Measurements from ENCODE around the gene PARD6B. TPM values are rescaled to one million over a fixed set of nuclear protein-coding genes. Genes with fewer than 3 reads are reported as not detected.

The PARD6B gene
- total and polyA plus RNA-seq, 12 donors: 1.3 to 7.1 (median 3.4) TPM

- Histone ChIP-seq H3K36me3 (no peaks in the 10 kb centered on the region), H3K27ac (peak overlapping the region in 6 of 10 donors; percentile 64 to 80 (median 73)), H3K9me3 (no peaks in the 10 kb centered on the region), H3K4me1 (peaks cover 8 to 35% (median 18%) of the 10 kb centered on the region in 9 donors), H3K4me3 (no peak overlapping the region), H3K27me3 (no peaks in the 10 kb centered on the region)
- intact Hi-C loops (cut with DNase I): loop anchor here in 1 of 10 donors (5.0 kb wide), 1 partner anchor 61 kb away; no protein-coding TSS in a partner anchor
- TF ChIP-seq CTCF (IDR thresholded peaks at IDR 0.05): no peak
- WGBS, 2 donors: 90 to 93% methylated on average over 9 of the region's 9 CpGs
- ATAC-seq: no peak
- DNase-seq: no peak
Measured at GRCh38 chr20:50723672-50724071, 7.7 kb upstream of the PARD6B start.

- H3K27me3 ChIP-seq: no peaks in the 10 kb centered on the region
- intact Hi-C loops (cut with DNase I): loop anchor here in 1 of 10 donors (5.0 kb wide), 1 partner anchor 62 kb away; no protein-coding TSS in a partner anchor
Measured at GRCh38 chr20:50724112-50724725, 7.2 kb upstream of the PARD6B start.

GRCh38 chr20:50724851-50725723 is 6.3 kb upstream of the PARD6B start:
- no peak for TF ChIP-seq CTCF (IDR thresholded peaks at IDR 0.05)
- Histone ChIP-seq H3K36me3 (no peaks in the 10 kb centered on the region), H3K27me3 (no peaks in the 10 kb centered on the region), H3K9me3 (no peaks in the 10 kb centered on the region), H3K4me3 (no peak overlapping the region), H3K27ac (peak overlapping the region; percentile 61 to 82 (median 73)), H3K4me1 (peaks cover 8 to 35% (median 19%) of the 10 kb centered on the region in 9 donors)
- 35% methylated on average over 14 of the region's 14 CpGs for WGBS, 2 donors
- intact Hi-C loops (cut with DNase I): loop anchor here in 1 of 10 donors (5.0 kb wide), 1 partner anchor 63 kb away; no protein-coding TSS in a partner anchor
- DNase-seq (peak; percentile 59 to 68), ATAC-seq (peak; percentile 80 to 94 (median 85))

More at GRCh38 chr20:50724112-50724725, 7.2 kb upstream of the PARD6B start:
- H3K9me3 ChIP-seq: no peaks in the 10 kb centered on the region
- TF ChIP-seq CTCF (IDR thresholded peaks at IDR 0.05): no peak
- no peak overlapping the region for H3K4me3 ChIP-seq
- WGBS, 2 donors: 87 to 88% methylated on average over 7 of the region's 7 CpGs
- peaks cover 8 to 35% (median 18%) of the 10 kb centered on the region in 9 donors for H3K4me1 ChIP-seq
- peak overlapping the region; percentile 61 to 82 (median 73) for H3K27ac ChIP-seq
- H3K36me3 ChIP-seq: no peaks in the 10 kb centered on the region
- ATAC-seq: no peak
- no peak for DNase-seq

GRCh38 chr20:50725724-50726005 is 5.7 kb upstream of the PARD6B start:
- H3K4me1 ChIP-seq: peaks cover 8 to 40% (median 24%) of the 10 kb centered on the region in 9 donors
- intact Hi-C loops (cut with DNase I): no loop called here
- no peaks in the 10 kb centered on the region for H3K9me3 ChIP-seq
- no peaks in the 10 kb centered on the region for H3K27me3 ChIP-seq
- H3K4me3 ChIP-seq: no peak overlapping the region
- TF ChIP-seq CTCF (IDR thresholded peaks at IDR 0.05): no peak
- peak overlapping the region in 7 of 10 donors; percentile 60 to 82 (median 75) for H3K27ac ChIP-seq
- ATAC-seq (no peak), DNase-seq (no peak)
- 92% methylated on average over 10 of the region's 10 CpGs for WGBS, 2 donors
- H3K36me3 ChIP-seq: no peaks in the 10 kb centered on the region

Data from heart right ventricle (tissue), 16 donors.